Parathyroid adenoma (tissue), 2 donors: ENCODE measurements around the gene MTHFD2.

Experiments
- H2AFZ ChIP-seq: fragments of 300-600 bp; sonication (generic); one replicate; pipeline ENCODE4 v1.7.0; 2017; ENCODE audit warnings: antibody characterized with exemption, mild to moderate bottlenecking
- H3K27ac ChIP-seq: fragments of 300-600 bp; sonication (generic); one replicate; pipeline ENCODE4 v1.7.0; 2017
- H3K27me3 ChIP-seq: fragments of 300-600 bp; sonication (generic); one replicate; pipeline ENCODE4 v1.7.0; 2017; ENCODE audit warnings: low read length; ENCODE audit not compliant: control insufficient read depth, insufficient read depth
- H3K36me3 ChIP-seq: fragments of 300-600 bp; sonication (generic); one replicate; pipeline ENCODE4 v1.7.0; 2017; ENCODE audit warnings: low read length; ENCODE audit not compliant: control insufficient read depth, insufficient read depth
- H3K4me1 ChIP-seq: fragments of 300-600 bp; sonication (generic); one replicate; pipeline ENCODE4 v1.7.0; 2017; ENCODE audit warnings: control low read depth
- H3K4me2 ChIP-seq: fragments of 300-600 bp; sonication (generic); one replicate; pipeline ENCODE4 v1.7.0; 2017; ENCODE audit warnings: low read length
- H3K4me3 ChIP-seq: fragments of 300-600 bp; sonication (generic); one replicate; pipeline ENCODE4 v1.7.0; 2017; ENCODE audit warnings: low read depth, low read length
- H3K79me2 ChIP-seq: fragments of 300-600 bp; sonication (generic); one replicate; pipeline ENCODE4 v1.7.0; 2017; ENCODE audit warnings: control low read depth
- H3K9ac ChIP-seq: fragments of 300-600 bp; sonication (generic); one replicate; pipeline ENCODE4 v1.7.0; 2017; ENCODE audit warnings: mild to moderate bottlenecking
- H3K9me3 ChIP-seq: fragments of 300-600 bp; sonication (generic); one replicate; pipeline ENCODE4 v1.7.0; 2017; ENCODE audit warnings: low read length; ENCODE audit not compliant: control insufficient read depth
- CTCF ChIP-seq: fragments of 300-600 bp; sonication (generic); IDR thresholded peaks from one replicate; pipeline ENCODE4 v1.7.0; 2017; ENCODE audit warnings: antibody characterized with exemption, mild to moderate bottlenecking
- donor health status: primary hyperparathyroidism.

Gene MTHFD2

GRCh38 chr2:74155830-74156229 is 42.6 kb upstream of the MTHFD2 start:
- H3K36me3 ChIP-seq = no peaks in the 10 kb centered on the region
- no peak for TF ChIP-seq CTCF
- peaks cover 14% of the 10 kb centered on the region for H3K79me2 ChIP-seq
- no peak overlapping the region for H3K4me2 ChIP-seq
- no peak overlapping the region for H3K4me3 ChIP-seq
- H3K4me1 ChIP-seq = no peaks in the 10 kb centered on the region
- H3K9ac ChIP-seq = no peak overlapping the region
- H3K27me3 ChIP-seq = no peaks in the 10 kb centered on the region
- H3K27ac ChIP-seq = no peak overlapping the region
- no peaks in the 10 kb centered on the region for H3K9me3 ChIP-seq
- no peak overlapping the region for H2AFZ ChIP-seq

GRCh38 chr2:74162951-74163350 is 35.5 kb upstream of the MTHFD2 start:
- Histone ChIP-seq H2AFZ (no peak overlapping the region), H3K4me1 (no peaks in the 10 kb centered on the region), H3K79me2 (peaks cover 14% of the 10 kb centered on the region), H3K36me3 (no peaks in the 10 kb centered on the region), H3K27ac (no peak overlapping the region), H3K4me2 (no peak overlapping the region), H3K27me3 (no peaks in the 10 kb centered on the region), H3K4me3 (no peak overlapping the region), H3K9ac (no peak overlapping the region), H3K9me3 (no peaks in the 10 kb centered on the region)
- no peak for TF ChIP-seq CTCF

GRCh38 chr2:74164761-74165160 is 33.7 kb upstream of the MTHFD2 start:
- H3K9ac ChIP-seq = no peak overlapping the region
- peaks cover 10% of the 10 kb centered on the region for H3K79me2 ChIP-seq
- no peaks in the 10 kb centered on the region for H3K9me3 ChIP-seq
- no peaks in the 10 kb centered on the region for H3K27me3 ChIP-seq
- no peak overlapping the region for H2AFZ ChIP-seq
- H3K4me3 ChIP-seq = no peak overlapping the region
- TF ChIP-seq CTCF = no peak
- H3K4me2 ChIP-seq = no peak overlapping the region
- no peaks in the 10 kb centered on the region for H3K36me3 ChIP-seq
- no peaks in the 10 kb centered on the region for H3K4me1 ChIP-seq
- no peak overlapping the region for H3K27ac ChIP-seq

GRCh38 chr2:74168739-74169138 is 29.7 kb upstream of the MTHFD2 start:
- Histone ChIP-seq H3K27me3 (no peaks in the 10 kb centered on the region), H3K9me3 (no peaks in the 10 kb centered on the region), H3K4me3 (no peak overlapping the region), H3K4me2 (no peak overlapping the region), H3K36me3 (no peaks in the 10 kb centered on the region), H2AFZ (no peak overlapping the region), H3K9ac (no peak overlapping the region), H3K79me2 (peaks cover 7% of the 10 kb centered on the region), H3K27ac (no peak overlapping the region), H3K4me1 (no peaks in the 10 kb centered on the region)
- TF ChIP-seq CTCF = no peak

- TF ChIP-seq CTCF = no peak
These were observed 23.5 kb upstream of the MTHFD2 start for GRCh38 chr2:74174909-74175308.

More at GRCh38 chr2:74174909-74175308, 23.5 kb upstream of the MTHFD2 start:
- Histone ChIP-seq H3K27ac (no peak overlapping the region), H3K4me1 (no peaks in the 10 kb centered on the region), H3K27me3 (no peaks in the 10 kb centered on the region), H3K79me2 (peaks cover 36% of the 10 kb centered on the region), H2AFZ (no peak overlapping the region), H3K4me3 (no peak overlapping the region), H3K9me3 (no peaks in the 10 kb centered on the region), H3K9ac (no peak overlapping the region), H3K4me2 (no peak overlapping the region), H3K36me3 (no peaks in the 10 kb centered on the region)
